Head of caudate nucleus (tissue), 42 donors: ENCODE results near the gene DCUN1D5.

ENCODE experiments used
- DNase-seq, 42 donors: peaks; one replicate each; pipeline versions ENCODE4 v3.0.0 to v3.0.0-alpha.2; 2020 to 2021; ENCODE audit warnings: mixed read lengths in 7 of 42
- intact Hi-C: fragments of 100-400 bp; cut with DNase I; formaldehyde crosslinking; loops from one replicate; pipeline ENCODE4 v1.15.0; 2022

The DCUN1D5 gene

DNA sequence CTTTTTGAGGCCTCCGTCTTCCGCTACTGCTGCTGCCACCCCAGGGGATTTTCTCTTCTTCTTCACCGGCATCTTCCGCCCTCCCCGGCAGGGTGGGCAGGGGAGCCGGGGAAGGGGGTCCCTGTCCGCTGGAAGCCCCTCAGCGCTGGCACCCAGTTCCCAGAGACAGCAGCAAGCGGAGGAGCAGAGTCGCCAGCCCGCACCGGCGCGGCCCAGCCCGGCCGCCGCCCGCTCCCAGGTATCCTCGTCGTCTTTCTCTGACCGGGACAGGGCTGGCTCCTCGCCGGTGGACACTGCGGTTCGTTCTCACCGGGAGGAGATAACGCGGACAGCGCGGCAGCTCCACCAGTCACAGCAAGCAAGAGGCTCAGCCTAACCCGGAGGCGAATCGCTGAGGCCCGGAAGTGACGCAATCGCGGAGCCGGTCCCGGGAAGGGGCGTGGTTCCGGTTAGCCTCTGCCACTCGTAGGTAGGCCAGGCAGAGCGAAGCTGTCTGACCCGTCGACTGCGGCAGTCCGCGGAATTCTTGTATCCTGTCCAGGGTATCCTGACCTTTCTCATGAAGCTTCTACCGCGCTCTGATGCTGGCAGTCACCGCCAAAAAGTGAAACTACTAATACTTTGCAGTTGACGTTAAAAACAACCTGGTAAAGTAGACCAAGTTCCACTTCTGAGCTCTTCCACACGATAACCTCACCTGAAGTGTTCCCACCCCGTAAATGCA is at the start of gene DCUN1D5:
TSS of gene DCUN1D5 (minus strand) at position 360 of the 724 bp plus-strand sequence. CDS start at position 72, 288 bp downstream.
- intact Hi-C loops: no loop called here
- peak; percentile 95 to 100 (median 98) for DNase-seq

- intact Hi-C loops: no loop called here
- no peak for DNase-seq
Observed at GRCh38 chr11:103125462-103125861, 33.5 kb upstream of the DCUN1D5 start.

- DNase-seq: no peak
- intact Hi-C loops: no loop called here
Observed at GRCh38 chr11:103114836-103115235, 22.9 kb upstream of the DCUN1D5 start.

- DNase-seq: no peak
- intact Hi-C loops: no loop called here
Observed at GRCh38 chr11:103112364-103112763, 20.4 kb upstream of the DCUN1D5 start.

DNA sequence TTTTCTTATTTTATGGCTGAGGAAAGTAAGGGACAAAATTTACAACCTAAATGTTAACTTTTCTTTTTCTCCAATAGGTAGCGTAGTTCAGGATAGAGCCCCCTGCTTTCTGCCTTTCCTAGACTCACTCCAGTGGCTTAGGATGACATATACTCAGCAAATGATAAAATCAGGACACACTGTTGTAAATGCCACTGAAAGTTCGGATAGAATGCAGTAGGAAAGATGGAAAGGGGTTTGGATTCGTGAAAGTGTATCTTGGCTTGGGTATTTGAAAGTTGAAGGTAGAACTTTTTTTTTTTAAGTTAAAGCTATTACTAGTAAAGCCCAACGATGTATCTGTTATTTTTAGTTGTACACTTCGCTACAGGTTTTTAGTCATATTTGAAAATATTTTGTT is 19.4 kb upstream of the DCUN1D5 start:
- intact Hi-C loops: no loop called here
- DNase-seq: no peak

GRCh38 chr11:103110391-103110790 is 18.4 kb upstream of the DCUN1D5 start:
- intact Hi-C loops: no loop called here
- DNase-seq: no peak

DNA sequence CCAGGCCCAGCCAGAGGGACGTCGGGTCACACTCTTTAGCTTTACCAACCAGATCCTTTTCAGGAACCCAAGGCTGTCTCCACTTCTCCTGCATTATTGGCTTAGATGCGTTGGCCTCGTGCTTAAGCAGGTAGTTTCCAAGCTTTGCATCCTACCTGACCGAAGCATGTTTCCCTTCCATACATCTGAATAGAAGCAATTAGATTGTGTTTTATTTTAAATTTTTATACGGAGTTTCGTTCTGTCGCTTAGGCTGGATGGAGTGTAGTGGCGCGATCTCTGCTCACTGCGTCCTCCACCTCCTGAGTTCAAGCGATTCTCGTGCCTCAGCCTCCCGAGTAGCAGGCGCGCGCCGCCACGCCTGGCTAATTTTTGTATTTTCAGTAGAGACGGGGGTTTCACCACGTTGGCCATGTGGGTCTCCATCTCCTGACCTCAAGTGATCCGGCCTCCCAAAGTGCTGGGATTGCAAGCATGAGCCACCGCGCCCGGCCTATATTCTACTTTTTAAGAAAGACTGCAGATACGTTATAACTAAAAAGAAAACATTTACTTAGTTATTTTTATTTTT is 17.9 kb upstream of the DCUN1D5 start:
- peak in 31 of 42 donors; percentile 2 to 51 (median 18) for DNase-seq
- intact Hi-C loops: no loop called here

- intact Hi-C loops: no loop called here
- DNase-seq: peak; percentile 66 to 96 (median 89)
Observed at GRCh38 chr11:103108933-103109817, 17.2 kb upstream of the DCUN1D5 start, which contains the start of gene DYNC2H1. Gene DYNC2H1, plus strand, starts transcription at chr11:103109426. Its CDS starts 149 bp downstream, at chr11:103109575.

- DNase-seq: no peak
- intact Hi-C loops: no loop called here
Observed at GRCh38 chr11:103097279-103097678, 5.3 kb upstream of the DCUN1D5 start.

GRCh38 chr11:103091064-103091800 is 728 bp downstream of the DCUN1D5 start:
- peak in 41 of 42 donors; percentile 20 to 78 (median 55) for DNase-seq
- intact Hi-C loops: no loop called here

DNA sequence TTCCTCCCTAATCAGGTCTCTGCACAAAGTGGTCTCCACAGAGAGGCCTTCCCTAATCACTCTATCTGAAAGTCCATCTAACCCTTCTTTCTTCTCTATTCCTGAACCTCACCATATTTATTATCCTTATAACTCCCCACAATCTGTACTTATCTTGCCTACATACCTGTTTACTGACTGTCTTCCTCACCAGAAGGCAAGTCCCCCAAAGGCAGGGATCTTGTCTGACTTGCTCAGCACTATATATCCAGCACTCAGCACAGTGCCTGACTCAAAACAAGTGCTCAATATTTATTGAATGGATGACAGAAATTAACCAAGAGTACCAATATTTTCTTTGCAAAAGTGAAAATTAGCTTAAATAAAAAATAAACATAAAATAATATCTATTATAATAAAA is 5.5 kb downstream of the DCUN1D5 start:
- intact Hi-C loops: no loop called here
- DNase-seq: no peak

DNA sequence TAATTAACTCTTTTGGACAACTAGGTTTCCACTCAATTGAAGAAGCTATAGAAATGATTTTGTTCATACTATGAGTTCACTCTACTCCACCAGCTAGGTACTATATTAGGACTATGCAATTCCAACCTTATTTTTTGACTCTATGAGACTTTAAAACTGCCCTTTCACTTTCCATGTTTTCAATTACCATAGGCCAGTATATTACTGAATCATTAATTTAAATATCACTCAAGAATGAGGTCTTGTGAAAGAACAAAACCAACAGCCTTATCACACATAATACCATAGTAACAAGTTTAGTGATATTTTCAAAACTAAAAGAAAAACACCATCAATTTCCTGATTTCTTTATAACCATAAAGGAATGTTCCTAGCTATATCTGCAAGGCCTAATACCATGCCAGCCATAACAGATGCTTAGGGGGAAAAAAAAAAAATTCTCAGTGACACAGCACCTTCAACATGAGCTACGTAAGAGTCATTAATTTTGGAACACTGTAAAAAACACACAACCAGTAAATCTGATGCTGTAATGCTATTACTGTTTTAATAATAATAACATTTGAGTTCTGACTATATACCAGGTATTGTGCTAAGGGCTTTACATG is 6.1 kb downstream of the DCUN1D5 start:
- intact Hi-C loops: no loop called here
- DNase-seq: no peak

DNA sequence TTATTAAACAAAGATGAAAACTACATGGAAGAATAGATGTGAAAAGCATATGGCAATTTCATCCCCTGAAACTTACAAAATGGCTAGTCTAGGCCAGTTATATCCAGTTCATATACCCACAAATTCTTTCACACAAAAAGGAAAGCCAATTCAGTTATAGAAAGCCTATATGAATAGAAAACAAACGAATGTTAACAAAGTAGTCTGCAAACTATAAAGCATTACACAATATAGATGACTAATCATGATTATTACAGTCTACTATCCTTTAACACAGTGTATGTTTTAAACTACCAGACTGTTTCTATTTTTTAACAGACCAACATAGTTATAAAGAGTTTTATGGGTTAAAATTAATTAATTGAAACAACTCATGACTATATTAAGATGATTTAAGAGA is 12.1 kb downstream of the DCUN1D5 start:
- intact Hi-C loops: no loop called here
- DNase-seq: no peak

- DNase-seq: no peak
- intact Hi-C loops: no loop called here
Observed at GRCh38 chr11:103078710-103079109, 13.2 kb downstream of the DCUN1D5 start.

DNA sequence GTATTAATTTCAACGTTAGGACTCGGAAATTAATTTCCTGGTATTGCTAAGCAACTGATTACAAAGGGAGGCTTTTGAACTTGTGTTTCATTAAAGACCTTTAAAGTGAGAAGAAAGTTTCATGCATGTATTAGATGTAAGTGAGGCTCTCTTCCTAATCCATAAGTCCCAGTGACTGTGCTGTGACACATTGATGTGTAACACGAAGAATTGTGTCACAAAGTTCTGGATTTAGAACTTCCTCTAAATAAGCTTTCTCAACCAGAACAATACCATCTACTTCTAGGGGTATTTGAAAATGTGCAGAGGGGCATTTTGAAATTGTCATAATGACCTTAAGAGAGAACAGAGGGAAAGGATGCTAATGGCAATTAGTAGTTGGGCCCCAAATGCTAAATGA is 14.4 kb downstream of the DCUN1D5 start:
- DNase-seq: no peak
- intact Hi-C loops: no loop called here

GRCh38 chr11:103076361-103076760 is 15.6 kb downstream of the DCUN1D5 start:
- intact Hi-C loops: no loop called here
- no peak for DNase-seq

DNA sequence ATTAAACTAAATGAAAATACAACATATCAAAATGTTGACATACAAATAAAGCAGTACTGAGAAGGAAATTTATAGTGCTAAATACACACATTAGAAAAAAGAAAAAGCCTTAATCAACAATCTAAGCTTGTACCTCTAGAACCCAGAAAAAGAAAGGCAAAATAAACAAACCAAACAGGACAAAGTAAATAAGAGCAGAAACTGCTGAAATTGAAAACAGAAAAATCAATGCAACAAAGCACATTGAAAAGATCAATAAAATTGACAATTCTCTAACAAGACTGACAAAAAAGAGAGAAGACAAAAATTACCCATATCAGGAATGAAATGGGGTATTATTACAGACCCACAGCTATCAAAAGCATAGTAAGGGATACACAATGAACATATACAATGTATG is 21.0 kb downstream of the DCUN1D5 start:
- intact Hi-C loops: no loop called here
- no peak for DNase-seq

GRCh38 chr11:103070142-103070541 is 21.8 kb downstream of the DCUN1D5 start:
- intact Hi-C loops: no loop called here

GRCh38 chr11:103069367-103069766 is 22.6 kb downstream of the DCUN1D5 start:
- intact Hi-C loops: no loop called here
- DNase-seq: no peak

More at GRCh38 chr11:103070142-103070541, 21.8 kb downstream of the DCUN1D5 start:
- no peak for DNase-seq
